ENCODE measurements around the gene GPS2.
A peak's percentile ranks its signal among the peaks of the same experiment; 100 is the strongest.

- no peak for TF ChIP-seq POLR2AphosphoS5 (IDR thresholded peaks at IDR 0.05; ENCODE audit: insufficient read depth, low read depth, low read length)
- no peak for TF ChIP-seq CTCF (IDR thresholded peaks at IDR 0.05; ENCODE audit: extremely low read depth in 1 of 2, insufficient read depth in 1 of 2, low read depth in 1 of 2, low read length in 2 of 2)
- no peak for TF ChIP-seq FOS (IDR thresholded peaks at IDR 0.05; ENCODE audit: borderline replicate concordance, insufficient read depth, low read length)
- no peak for TF ChIP-seq POLR2A (IDR thresholded peaks at IDR 0.05; ENCODE audit: low read depth, low read length)
- peak; percentile 76 for TF ChIP-seq EZH2 (IDR thresholded peaks at IDR 0.05; ENCODE audit: borderline replicate concordance, low read depth, low read length, severe bottlenecking)
- no peak for TF ChIP-seq MYC (IDR thresholded peaks at IDR 0.05; ENCODE audit: low read depth, low read length)
Observed at GRCh38 chr17:7293816-7294613, 21.1 kb downstream of the GPS2 start.

All from endothelial cell of umbilical vein (primary cell).